K562 (cell line): ENCODE results near the gene PEX13. TPM values are rescaled to one million over a fixed set of nuclear protein-coding genes. Genes with fewer than 3 reads are reported as not detected.

Experiments used
- ATAC-seq: fragments of 200-7000 bp; cut with Tn5 transposase; 3 replicates; pipeline ENCODE4 v1.9.1; 2020; ENCODE audit warnings: moderate library complexity
- BruUV-seq: library from RNA; stranded (reverse); fragments of 400-500 nt; replicated peaks from 2 replicates; lab custom pipeline; 2021; lab: Mats Ljungman, UMichigan
- CTCF ChIA-PET: fragments of 300-600 bp; formaldehyde crosslinking; extraction: SDS; loops from one replicate; lab custom pipeline; 2021; ENCODE audit warnings: low intra/inter-chr PET ratio; lab: Yijun Ruan, JAX
- POLR2A ChIA-PET: fragments of 300-600, 350-650 bp; sonication (Branson Sonifier 250); formaldehyde crosslinking; extraction: SDS; loops from one replicate; lab custom pipeline; 2021; ENCODE audit warnings: antibody characterized with exemption, inconsistent platforms; lab: Yijun Ruan, JAX
- DNase-seq, 4 experiments: peaks; one replicate each; pipeline versions ENCODE4 v3.0.0 to v3.0.0-alpha.2; 2011 to 2018; ENCODE audit warnings: low spot score in 3 of 4, mixed read lengths in 3 of 4; ENCODE audit errors: extremely low read depth in 1 of 4
- FAIRE-seq: peaks from 2 replicates; lab custom pipeline; 2011; peaks lifted over from hg19 to GRCh38; lab: Jason Lieb, UNC
- H2AFZ ChIP-seq: 2 replicates; pipeline ENCODE4 v1.6.0; 2011; ENCODE audit warnings: low read depth, low read length, control low read depth, inconsistent platforms
- H3K27ac ChIP-seq: fragments of 200-600 bp; 3 replicates; pipeline ENCODE4 v1.8.0; 2011; ENCODE audit warnings: low read depth, mild to moderate bottlenecking, control low read depth, inconsistent platforms, low read length, moderate library complexity, mixed read lengths; ENCODE audit errors: extremely low read depth
- H3K27me3 ChIP-seq, 2 experiments: fragments of 300-600 bp in 1 of 2; 2 replicates in 1 of 2; 3 replicates in 1 of 2; pipeline versions ENCODE4 v1.6.0 to v1.8.0; 2011; ENCODE audit warnings: inconsistent platforms in 2 of 2, low read length in 2 of 2, mild to moderate bottlenecking in 1 of 2, mixed read lengths in 1 of 2, moderate library complexity in 1 of 2; ENCODE audit not compliant: control insufficient read depth in 2 of 2, insufficient read depth in 2 of 2
- H3K36me3 ChIP-seq: fragments of 300-600 bp; 3 replicates; pipeline ENCODE4 v1.8.0; 2011; ENCODE audit warnings: mild to moderate bottlenecking, low read length, inconsistent platforms; ENCODE audit not compliant: control insufficient read depth, insufficient read depth
- H3K4me1 ChIP-seq, 2 experiments: fragments of 200-600 bp in 1 of 2; replicated peaks in 1 of 2; 2 replicates in 1 of 2; 3 replicates in 1 of 2; pipeline versions ENCODE4 v1.5.1 to v1.8.0; 2011; ENCODE audit warnings: inconsistent platforms in 2 of 2, low read length in 2 of 2, mild to moderate bottlenecking in 1 of 2, mixed read lengths in 1 of 2, moderate library complexity in 1 of 2; ENCODE audit not compliant: control insufficient read depth in 2 of 2, insufficient read depth in 2 of 2
- H3K4me2 ChIP-seq: 2 replicates; pipeline ENCODE4 v1.6.1; 2011; ENCODE audit warnings: low read length, control low read depth, inconsistent platforms, mixed read lengths; ENCODE audit not compliant: insufficient read depth
- H3K4me3 ChIP-seq: fragments of 200-600 bp; sonication (generic), shearing (Covaris generic); 2 replicates; pipeline ENCODE4 v1.5.1; 2016; ENCODE audit warnings: control low read depth, inconsistent platforms
- H3K79me2 ChIP-seq: fragments of 200-600 bp; 3 replicates; pipeline ENCODE4 v1.8.0; 2011; ENCODE audit warnings: low read length, inconsistent platforms; ENCODE audit not compliant: control insufficient read depth, insufficient read depth
- H3K9ac ChIP-seq, 2 experiments: 2 replicates each; pipeline versions ENCODE4 v1.6.0 to v1.6.1; 2011; ENCODE audit warnings: low read depth in 2 of 2, low read length in 2 of 2, control low read depth in 1 of 2, inconsistent platforms in 1 of 2, mild to moderate bottlenecking in 1 of 2, mixed read lengths in 1 of 2; ENCODE audit not compliant: insufficient read depth in 1 of 2
- H3K9me1 ChIP-seq: one replicate; pipeline ENCODE4 v1.6.0; 2011; ENCODE audit warnings: inconsistent platforms, mild to moderate bottlenecking, low read length, moderate library complexity; ENCODE audit not compliant: control insufficient read depth, insufficient read depth
- H3K9me3 ChIP-seq: replicated peaks from 2 replicates; pipeline ENCODE4 v1.5.1; 2011; ENCODE audit warnings: low read depth, low read length, inconsistent platforms; ENCODE audit not compliant: control insufficient read depth, insufficient read depth
- H4K20me1 ChIP-seq: replicated peaks from 2 replicates; pipeline ENCODE4 v1.6.1; 2011; ENCODE audit warnings: low read length, inconsistent platforms, mixed read lengths; ENCODE audit not compliant: control insufficient read depth, insufficient read depth
- MAFK ChIP-seq: IDR thresholded peaks from 2 replicates; pipeline ENCODE4 v1.6.1; 2011; ENCODE audit warnings: low read length, improper control_type of control experiment
- RBM22 ChIP-seq: fragments of 200-400 bp; formaldehyde crosslinking; IDR thresholded peaks from 2 replicates; pipeline ENCODE4 v1.6.1; 2018; ENCODE audit warnings: low read length, low read depth; ENCODE audit not compliant: poor library complexity, severe bottlenecking
- ZNF785 ChIP-seq: fragments of 250-450 bp; sonication (Bioruptor Pico); IDR thresholded peaks from 2 replicates; pipeline ENCODE4 v1.4.0; 2020; ENCODE audit warnings: mild to moderate bottlenecking
- WGBS: fragments of 100-300 bp; shearing (Covaris generic); methylation state at CpG from one replicate; pipeline ENCODE4 v1.1.6; 2016; ENCODE audit warnings: low coverage, mixed read lengths; ENCODE audit not compliant: insufficient coverage; ENCODE audit errors: missing lambda C conversion rate; 5-methylcytosine and 5-hydroxymethylcytosine counted together
- in situ Hi-C: fragments of 300-500 bp; cut with MboI; formaldehyde crosslinking; loops from 4 replicates; pipeline ENCODE4 v1.15.0; 2018; ENCODE audit warnings: inconsistent platforms, mixed read lengths
- intact Hi-C: fragments of 100-400 bp; cut with micrococcal nuclease; formaldehyde crosslinking; loops from 2 replicates; pipeline ENCODE4 v1.14.2; 2022
- polyA plus RNA-seq, 8 experiments: library from polyadenylated mRNA; depleted of rRNA in 4 of 8; stranded (reverse) in 5 of 8; unstranded in 3 of 8; fragments of >200 nt; fragmentation: Nextera tagmentation in 2 of 8; fragmentation: Illumina TruSeq in 1 of 8; extraction: Ambion mirVana in 2 of 8; extraction: Trizol in 1 of 8; gene quantifications; 2 replicates each; pipeline versions ENCODE4 v1.2.1 to v1.2.3, GENCODE V29; 2011 to 2014; ENCODE audit warnings: inconsistent platforms in 1 of 8, missing spikeins in 1 of 8
- total RNA-seq, 7 experiments: library from RNA; depleted of rRNA in 6 of 7; stranded (reverse); fragments of >200 nt in 6 of 7; fragmentation: Illumina TruSeq in 2 of 7; extraction: Trizol in 2 of 7; gene quantifications; 2 replicates each; pipeline versions ENCODE4 v1.2.1 to v1.2.3, GENCODE V29; 2011 to 2021; ENCODE audit warnings: low replicate concordance in 1 of 7
- TF ChIP-seq, protein P1 (sequence below): fragments of 250-450 bp; sonication (Bioruptor Pico); IDR thresholded peaks from 2 replicates; pipeline ENCODE4 v1.8.0; 2021; ENCODE audit warnings: mild to moderate bottlenecking, moderate library complexity
- TF ChIP-seq, protein P2 (sequence below), 2 experiments: fragments of 450-650 bp in 1 of 2; sonication (generic) in 1 of 2; formaldehyde crosslinking; conservative IDR thresholded peaks; 2 replicates each; pipeline versions ENCODE4 v1.4.0 to v1.8.1; 2020 to 2022; ENCODE audit warnings: mild to moderate bottlenecking in 1 of 2, missing genetic modification reagents in 1 of 2
- TF ChIP-seq, protein P3 (sequence below): sonication (generic); formaldehyde crosslinking; IDR thresholded peaks from 2 replicates; pipeline ENCODE4 v1.8.0; 2023; ENCODE audit warnings: missing genetic modification reagents, mild to moderate bottlenecking, borderline replicate concordance

PEX13 gene
- total and polyA plus RNA-seq, 9 of the 15 experiments (the other 6 are each of a cell fraction or from before 2014, with no cell fraction given), result 4.0 to 30.4 (median 18.8) TPM

DNA sequence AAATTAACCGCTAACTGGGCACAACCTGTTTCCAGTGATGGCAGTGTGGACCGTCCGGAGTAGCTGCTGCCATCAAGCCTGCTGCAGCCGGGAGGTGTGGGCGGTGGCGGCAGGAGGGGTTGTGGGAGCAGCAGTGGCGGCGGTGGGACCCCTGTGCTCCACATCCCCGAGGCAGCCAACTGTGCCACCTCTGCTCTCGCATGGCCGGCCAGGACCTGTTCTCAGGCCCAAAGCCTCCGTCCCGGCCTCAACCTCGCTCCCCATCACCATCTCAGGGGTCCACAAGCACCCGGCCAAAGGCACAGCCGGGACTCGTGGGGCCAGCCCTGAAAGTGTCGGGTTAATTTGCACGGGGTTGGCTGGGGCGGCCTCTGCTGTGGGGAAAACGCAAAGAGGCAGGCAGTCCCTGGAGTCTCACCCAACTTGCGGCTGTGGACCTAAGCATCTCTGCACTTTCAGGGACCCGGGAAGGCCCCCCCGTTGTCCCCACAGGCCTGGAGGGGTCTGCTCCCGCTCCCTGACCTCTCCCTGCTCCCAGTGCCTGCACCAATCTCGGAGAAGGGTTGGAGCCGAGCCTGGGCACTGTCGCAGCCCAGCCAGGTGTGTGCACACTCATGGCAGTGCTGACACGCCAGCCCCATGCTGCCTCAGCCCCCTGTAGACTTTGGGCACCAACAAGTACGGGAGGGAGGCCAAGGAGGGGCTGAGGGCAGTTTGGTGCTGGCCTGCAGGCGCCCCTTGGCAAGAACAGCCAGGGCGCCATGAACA lies 44.4 kb upstream of the PEX13 start:
- POLR2A ChIA-PET, result interaction anchor here (1.9 kb wide), 1 partner anchor 8 kb away, joined by 5 read pairs; no protein-coding TSS in a partner anchor
- DNase-seq, result no peak

More for the DNA sequence above, 44.4 kb upstream of the PEX13 start:
- Histone ChIP-seq H3K4me1 (peaks cover 0 to 9% of the 10 kb centered on the region in 2 experiments; a peak in 1 of 5 replicates), H3K9ac (no peak overlapping the region; a peak in 1 of 4 replicates), H3K9me3 (no peaks in the 10 kb centered on the region), H4K20me1 (no peaks in the 10 kb centered on the region), H3K36me3 (no peaks in the 10 kb centered on the region), H3K4me3 (no peak overlapping the region), H3K27ac (no peak overlapping the region), H3K4me2 (no peak overlapping the region), H3K27me3 (no peaks in the 10 kb centered on the region), H2AFZ (no peak overlapping the region), H3K9me1 (no peaks in the 10 kb centered on the region), H3K79me2 (no peaks in the 10 kb centered on the region)
- WGBS, result 62% methylated on average over 25 of the region's 32 CpGs
- intact Hi-C loops, result no loop called here
- no TSS peak for BruUV-seq
- FAIRE-seq, result no peak
- no peak for ATAC-seq
- CTCF ChIA-PET, result no interaction called here
- in situ Hi-C loops, result no loop called here
- TF ChIP-seq MAFK (no peak), RBM22 (no peak), ZNF785 (CRISPR knock-in tag) (no peak)
- TF ChIP-seq, protein P1, sequence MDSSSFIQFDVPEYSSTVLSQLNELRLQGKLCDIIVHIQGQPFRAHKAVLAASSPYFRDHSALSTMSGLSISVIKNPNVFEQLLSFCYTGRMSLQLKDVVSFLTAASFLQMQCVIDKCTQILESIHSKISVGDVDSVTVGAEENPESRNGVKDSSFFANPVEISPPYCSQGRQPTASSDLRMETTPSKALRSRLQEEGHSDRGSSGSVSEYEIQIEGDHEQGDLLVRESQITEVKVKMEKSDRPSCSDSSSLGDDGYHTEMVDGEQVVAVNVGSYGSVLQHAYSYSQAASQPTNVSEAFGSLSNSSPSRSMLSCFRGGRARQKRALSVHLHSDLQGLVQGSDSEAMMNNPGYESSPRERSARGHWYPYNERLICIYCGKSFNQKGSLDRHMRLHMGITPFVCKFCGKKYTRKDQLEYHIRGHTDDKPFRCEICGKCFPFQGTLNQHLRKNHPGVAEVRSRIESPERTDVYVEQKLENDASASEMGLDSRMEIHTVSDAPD (CRISPR knock-in tag), result no peak
- TF ChIP-seq, protein P2, sequence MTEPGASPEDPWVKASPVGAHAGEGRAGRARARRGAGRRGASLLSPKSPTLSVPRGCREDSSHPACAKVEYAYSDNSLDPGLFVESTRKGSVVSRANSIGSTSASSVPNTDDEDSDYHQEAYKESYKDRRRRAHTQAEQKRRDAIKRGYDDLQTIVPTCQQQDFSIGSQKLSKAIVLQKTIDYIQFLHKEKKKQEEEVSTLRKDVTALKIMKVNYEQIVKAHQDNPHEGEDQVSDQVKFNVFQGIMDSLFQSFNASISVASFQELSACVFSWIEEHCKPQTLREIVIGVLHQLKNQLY (CRISPR knock-in tag; conservative IDR thresholded peaks at IDR 0.05), result no peak
- TF ChIP-seq, protein P3, sequence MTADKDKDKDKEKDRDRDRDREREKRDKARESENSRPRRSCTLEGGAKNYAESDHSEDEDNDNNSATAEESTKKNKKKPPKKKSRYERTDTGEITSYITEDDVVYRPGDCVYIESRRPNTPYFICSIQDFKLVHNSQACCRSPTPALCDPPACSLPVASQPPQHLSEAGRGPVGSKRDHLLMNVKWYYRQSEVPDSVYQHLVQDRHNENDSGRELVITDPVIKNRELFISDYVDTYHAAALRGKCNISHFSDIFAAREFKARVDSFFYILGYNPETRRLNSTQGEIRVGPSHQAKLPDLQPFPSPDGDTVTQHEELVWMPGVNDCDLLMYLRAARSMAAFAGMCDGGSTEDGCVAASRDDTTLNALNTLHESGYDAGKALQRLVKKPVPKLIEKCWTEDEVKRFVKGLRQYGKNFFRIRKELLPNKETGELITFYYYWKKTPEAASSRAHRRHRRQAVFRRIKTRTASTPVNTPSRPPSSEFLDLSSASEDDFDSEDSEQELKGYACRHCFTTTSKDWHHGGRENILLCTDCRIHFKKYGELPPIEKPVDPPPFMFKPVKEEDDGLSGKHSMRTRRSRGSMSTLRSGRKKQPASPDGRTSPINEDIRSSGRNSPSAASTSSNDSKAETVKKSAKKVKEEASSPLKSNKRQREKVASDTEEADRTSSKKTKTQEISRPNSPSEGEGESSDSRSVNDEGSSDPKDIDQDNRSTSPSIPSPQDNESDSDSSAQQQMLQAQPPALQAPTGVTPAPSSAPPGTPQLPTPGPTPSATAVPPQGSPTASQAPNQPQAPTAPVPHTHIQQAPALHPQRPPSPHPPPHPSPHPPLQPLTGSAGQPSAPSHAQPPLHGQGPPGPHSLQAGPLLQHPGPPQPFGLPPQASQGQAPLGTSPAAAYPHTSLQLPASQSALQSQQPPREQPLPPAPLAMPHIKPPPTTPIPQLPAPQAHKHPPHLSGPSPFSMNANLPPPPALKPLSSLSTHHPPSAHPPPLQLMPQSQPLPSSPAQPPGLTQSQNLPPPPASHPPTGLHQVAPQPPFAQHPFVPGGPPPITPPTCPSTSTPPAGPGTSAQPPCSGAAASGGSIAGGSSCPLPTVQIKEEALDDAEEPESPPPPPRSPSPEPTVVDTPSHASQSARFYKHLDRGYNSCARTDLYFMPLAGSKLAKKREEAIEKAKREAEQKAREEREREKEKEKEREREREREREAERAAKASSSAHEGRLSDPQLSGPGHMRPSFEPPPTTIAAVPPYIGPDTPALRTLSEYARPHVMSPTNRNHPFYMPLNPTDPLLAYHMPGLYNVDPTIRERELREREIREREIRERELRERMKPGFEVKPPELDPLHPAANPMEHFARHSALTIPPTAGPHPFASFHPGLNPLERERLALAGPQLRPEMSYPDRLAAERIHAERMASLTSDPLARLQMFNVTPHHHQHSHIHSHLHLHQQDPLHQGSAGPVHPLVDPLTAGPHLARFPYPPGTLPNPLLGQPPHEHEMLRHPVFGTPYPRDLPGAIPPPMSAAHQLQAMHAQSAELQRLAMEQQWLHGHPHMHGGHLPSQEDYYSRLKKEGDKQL, result no peak
